K562 (cell line): ENCODE measurements around the gene C11orf65. TPM values are rescaled to one million over a fixed set of nuclear protein-coding genes. Genes with fewer than 3 reads are reported as not detected.
A peak's percentile ranks its signal among the peaks of the same experiment; 100 is the strongest.

Experiments
- ATF1 ChIP-seq, 2 experiments: fragments of 450-650 bp in 1 of 2; IDR thresholded peaks; 2 replicates each; pipeline ENCODE4 v1.6.1; 2016; ENCODE audit warnings: missing compliant biosample characterization in 1 of 2, missing genetic modification characterization in 1 of 2
- BRD9 ChIP-seq: fragments of 450-650 bp; IDR thresholded peaks from 2 replicates; pipeline ENCODE4 v1.6.1; 2018; ENCODE audit warnings: low read depth; ENCODE audit not compliant: partially characterized antibody
- CBX1 ChIP-seq: sonication (generic); IDR thresholded peaks from 2 replicates; pipeline ENCODE4 v1.6.1; 2016; ENCODE audit warnings: antibody characterized with exemption, low read depth, mild to moderate bottlenecking
- ETS2 ChIP-seq: IDR thresholded peaks from 2 replicates; pipeline ENCODE4 v1.6.1; 2016; ENCODE audit warnings: borderline replicate concordance, missing genetic modification characterization, mild to moderate bottlenecking, moderate library complexity, missing compliant biosample characterization; ENCODE audit not compliant: poor library complexity, severe bottlenecking
- JUND ChIP-seq, 2 experiments: IDR thresholded peaks; 2 replicates in 1 of 2; 3 replicates in 1 of 2; pipeline ENCODE4 v1.6.1; 2011; ENCODE audit warnings: borderline replicate concordance in 2 of 2, low read depth in 2 of 2, low read length in 2 of 2, improper control_type of control experiment in 1 of 2, missing biosample characterization in 1 of 2, missing genetic modification characterization in 1 of 2, missing genetic modification reagents in 1 of 2
- KLF13 ChIP-seq: fragments of 450-650 bp; IDR thresholded peaks from 2 replicates; pipeline ENCODE4 v1.6.1; 2016; ENCODE audit warnings: missing genetic modification characterization, low read depth, mild to moderate bottlenecking, missing compliant biosample characterization, moderate library complexity, borderline replicate concordance
- KLF6 ChIP-seq: fragments of 250-450 bp; sonication (Bioruptor Pico); IDR thresholded peaks from 2 replicates; pipeline ENCODE4 v1.4.0; 2020; ENCODE audit warnings: mild to moderate bottlenecking, moderate library complexity, borderline replicate concordance
- NR3C1 ChIP-seq: sonication (generic); formaldehyde crosslinking; IDR thresholded peaks from 2 replicates; pipeline ENCODE4 v1.8.1; 2022; ENCODE audit warnings: missing genetic modification reagents
- PRDM10 ChIP-seq: fragments of 450-650 bp; IDR thresholded peaks from 2 replicates; pipeline ENCODE4 v1.6.1; 2018; ENCODE audit not compliant: partially characterized antibody
- STAT5A ChIP-seq: IDR thresholded peaks from 2 replicates; pipeline ENCODE4 v1.6.1; 2012; ENCODE audit warnings: low read length, inconsistent platforms, borderline replicate concordance
- ZBTB40 ChIP-seq, 2 experiments: fragments of 450-650 bp in 1 of 2; sonication (generic) in 1 of 2; formaldehyde crosslinking in 1 of 2; IDR thresholded peaks; 2 replicates each; pipeline versions ENCODE4 v1.7.1 to v1.9.0; 2016 to 2022; ENCODE audit warnings: inconsistent platforms in 1 of 2, mild to moderate bottlenecking in 1 of 2, missing genetic modification reagents in 1 of 2
- ZNF133 ChIP-seq: fragments of 250-450 bp; sonication (Bioruptor Pico); IDR thresholded peaks from 2 replicates; pipeline ENCODE4 v1.4.0; 2020; ENCODE audit warnings: mild to moderate bottlenecking
- ZNF668 ChIP-seq: fragments of 250-450 bp; sonication (Bioruptor Pico); IDR thresholded peaks from 2 replicates; pipeline ENCODE4 v1.8.0; 2022; ENCODE audit warnings: mild to moderate bottlenecking, inconsistent platforms
- polyA plus RNA-seq, 8 experiments: library from polyadenylated mRNA; depleted of rRNA in 4 of 8; stranded (reverse) in 5 of 8; unstranded in 3 of 8; fragments of >200 nt; fragmentation: Nextera tagmentation in 2 of 8; fragmentation: Illumina TruSeq in 1 of 8; extraction: Ambion mirVana in 2 of 8; extraction: Trizol in 1 of 8; gene quantifications; 2 replicates each; pipeline versions ENCODE4 v1.2.1 to v1.2.3, GENCODE V29; 2011 to 2014; ENCODE audit warnings: inconsistent platforms in 1 of 8, missing spikeins in 1 of 8
- total RNA-seq, 7 experiments: library from RNA; depleted of rRNA in 6 of 7; stranded (reverse); fragments of >200 nt in 6 of 7; fragmentation: Illumina TruSeq in 2 of 7; extraction: Trizol in 2 of 7; gene quantifications; 2 replicates each; pipeline versions ENCODE4 v1.2.1 to v1.2.3, GENCODE V29; 2011 to 2021; ENCODE audit warnings: low replicate concordance in 1 of 7

C11orf65 gene
- total and polyA plus RNA-seq, 9 of the 15 experiments (the other 6 are each of a cell fraction or from before 2014, with no cell fraction given): 1.0 to 2.1 (median 1.2) TPM

- TF ChIP-seq ZNF668 (CRISPR knock-in tag) (no peak), ZBTB40 (IDR thresholded peaks at IDR 0.05) (no peak; the same call in 1 of the 2 replicates), ZBTB40 (CRISPR knock-in tag; IDR thresholded peaks at IDR 0.05) (no peak), ETS2 (tag) (no peak), STAT5A (no peak), BRD9 (peak; percentile 73), CBX1 (0 out of 2 replicates have a peak, but pooled peaks have one; percentile 7), ATF1 (CRISPR knock-in tag; IDR thresholded peaks at IDR 0.05) (no peak), ATF1 (tag; IDR thresholded peaks at IDR 0.05) (peak; percentile 93), ZNF133 (CRISPR knock-in tag) (no peak), KLF13 (tag) (no peak), JUND (IDR thresholded peaks at IDR 0.05; ENCODE audit: borderline replicate concordance, low read depth, low read length) (peak; percentile 100), JUND (tag; IDR thresholded peaks at IDR 0.05; ENCODE audit: borderline replicate concordance, low read depth, low read length) (peak; percentile 99), KLF6 (CRISPR knock-in tag) (no peak), NR3C1 (CRISPR knock-in tag) (no peak), PRDM10 (peak; percentile 28)
These were observed 30.2 kb upstream of the C11orf65 start (continued) for GRCh38 chr11:108497317-108498045.
